ENCODE results near the gene CDH4. TPM values are rescaled to one million over a fixed set of nuclear protein-coding genes. Genes with fewer than 3 reads are reported as not detected.
"Not testable (repeated sequence)": the region's sequence is repeated elsewhere in the genome, so short reads cannot be mapped to it uniquely, and the experiment has no call there.

Gene CDH4
- total RNA-seq, 1 donor from 2014 or later: 0.06 TPM

DNA sequence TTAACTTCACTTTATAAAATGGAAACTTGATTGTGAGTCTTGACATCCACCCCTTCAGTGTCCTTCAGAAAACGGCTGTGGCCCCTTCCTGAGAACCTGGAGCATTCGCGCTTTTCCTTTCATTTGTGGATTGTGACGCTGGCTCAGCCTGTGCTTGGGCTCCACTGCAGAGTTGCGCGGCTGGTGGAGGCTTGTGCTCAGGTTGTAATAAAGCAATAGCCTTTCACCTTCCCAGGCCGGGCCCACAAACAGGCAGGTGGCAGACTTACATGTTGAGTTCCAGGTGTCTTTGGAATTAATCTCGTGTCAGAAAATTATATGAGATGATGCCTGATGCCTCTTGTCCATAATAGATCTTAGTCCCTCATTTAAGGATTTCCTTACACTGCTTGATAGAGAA lies 199.9 kb downstream of the CDH4 start:
- peaks cover 20% of the 10 kb centered on the region for H3K27me3 ChIP-seq (ENCODE audit: low read depth)
- TF ChIP-seq, protein P1, sequence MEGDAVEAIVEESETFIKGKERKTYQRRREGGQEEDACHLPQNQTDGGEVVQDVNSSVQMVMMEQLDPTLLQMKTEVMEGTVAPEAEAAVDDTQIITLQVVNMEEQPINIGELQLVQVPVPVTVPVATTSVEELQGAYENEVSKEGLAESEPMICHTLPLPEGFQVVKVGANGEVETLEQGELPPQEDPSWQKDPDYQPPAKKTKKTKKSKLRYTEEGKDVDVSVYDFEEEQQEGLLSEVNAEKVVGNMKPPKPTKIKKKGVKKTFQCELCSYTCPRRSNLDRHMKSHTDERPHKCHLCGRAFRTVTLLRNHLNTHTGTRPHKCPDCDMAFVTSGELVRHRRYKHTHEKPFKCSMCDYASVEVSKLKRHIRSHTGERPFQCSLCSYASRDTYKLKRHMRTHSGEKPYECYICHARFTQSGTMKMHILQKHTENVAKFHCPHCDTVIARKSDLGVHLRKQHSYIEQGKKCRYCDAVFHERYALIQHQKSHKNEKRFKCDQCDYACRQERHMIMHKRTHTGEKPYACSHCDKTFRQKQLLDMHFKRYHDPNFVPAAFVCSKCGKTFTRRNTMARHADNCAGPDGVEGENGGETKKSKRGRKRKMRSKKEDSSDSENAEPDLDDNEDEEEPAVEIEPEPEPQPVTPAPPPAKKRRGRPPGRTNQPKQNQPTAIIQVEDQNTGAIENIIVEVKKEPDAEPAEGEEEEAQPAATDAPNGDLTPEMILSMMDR (IDR thresholded peaks at IDR 0.05): no peak
- H3K4me1 ChIP-seq: no peaks in the 10 kb centered on the region
- DNase-seq (no peak), ATAC-seq (no peak)
- no peak overlapping the region for H3K4me3 ChIP-seq
- no peaks in the 10 kb centered on the region for H3K9me3 ChIP-seq
- intact Hi-C loops (cut with DNase I): no loop called here
- H3K36me3 ChIP-seq: no peaks in the 10 kb centered on the region
- H3K27ac ChIP-seq: no peak overlapping the region

- no peak for DNase-seq
- TF ChIP-seq, protein P1 (IDR thresholded peaks at IDR 0.05): no peak
- peaks cover 20% of the 10 kb centered on the region for H3K27me3 ChIP-seq (ENCODE audit: low read depth)
- intact Hi-C loops (cut with DNase I): no loop called here
- no peaks in the 10 kb centered on the region for H3K4me1 ChIP-seq
- no peaks in the 10 kb centered on the region for H3K36me3 ChIP-seq
- H3K9me3 ChIP-seq: no peaks in the 10 kb centered on the region
- ATAC-seq: no peak
- no peak overlapping the region for H3K27ac ChIP-seq
- no peak overlapping the region for H3K4me3 ChIP-seq
These were observed 201.2 kb downstream of the CDH4 start for GRCh38 chr20:61453219-61453618.

DNA sequence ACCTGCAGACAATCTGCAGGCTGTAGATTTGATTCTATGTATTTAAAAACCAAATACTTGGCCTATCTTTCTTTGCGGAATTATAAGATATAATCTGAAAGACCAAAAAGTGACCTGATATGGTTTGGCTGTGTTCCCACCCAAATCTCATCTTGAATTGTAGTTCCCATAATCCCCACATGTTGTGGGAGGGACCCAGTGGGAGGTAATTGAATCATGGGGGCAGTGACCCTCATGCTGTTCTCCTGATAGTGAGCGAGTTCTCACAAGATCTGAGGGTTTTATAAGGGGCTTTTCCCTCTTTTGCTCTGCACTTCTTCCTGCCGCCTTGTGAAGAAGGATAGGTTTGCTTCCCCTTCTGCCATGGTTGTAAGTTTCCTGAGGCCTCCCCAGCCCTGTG lies 201.6 kb downstream of the CDH4 start:
- H3K36me3 ChIP-seq; H3K4me3 ChIP-seq; ATAC-seq; H3K4me1 ChIP-seq; H3K9me3 ChIP-seq; H3K27ac ChIP-seq; intact Hi-C loops (cut with DNase I); DNase-seq: not testable (repeated sequence)
- peaks cover 20% of the 10 kb centered on the region for H3K27me3 ChIP-seq (ENCODE audit: low read depth)

- DNase-seq (no peak), ATAC-seq (no peak)
- TF ChIP-seq, protein P1 (IDR thresholded peaks at IDR 0.05): no peak
- Histone ChIP-seq H3K27me3 (ENCODE audit: low read depth) (peaks cover 17% of the 10 kb centered on the region), H3K36me3 (no peaks in the 10 kb centered on the region), H3K4me3 (no peak overlapping the region), H3K27ac (no peak overlapping the region), H3K9me3 (no peaks in the 10 kb centered on the region), H3K4me1 (no peaks in the 10 kb centered on the region)
- intact Hi-C loops (cut with DNase I): no loop called here
These were observed 202.0 kb downstream of the CDH4 start for GRCh38 chr20:61454053-61454452.

- ATAC-seq (no peak), DNase-seq (no peak)
- H3K27me3 ChIP-seq (ENCODE audit: low read depth): peaks cover 6% of the 10 kb centered on the region
- TF ChIP-seq, protein P1 (IDR thresholded peaks at IDR 0.05): no peak
- no peak overlapping the region for H3K4me3 ChIP-seq
- intact Hi-C loops (cut with DNase I): no loop called here
- H3K4me1 ChIP-seq: no peaks in the 10 kb centered on the region
- no peaks in the 10 kb centered on the region for H3K36me3 ChIP-seq
- no peaks in the 10 kb centered on the region for H3K9me3 ChIP-seq
- H3K27ac ChIP-seq: no peak overlapping the region
These were observed 203.6 kb downstream of the CDH4 start for GRCh38 chr20:61455508-61456215.

DNA sequence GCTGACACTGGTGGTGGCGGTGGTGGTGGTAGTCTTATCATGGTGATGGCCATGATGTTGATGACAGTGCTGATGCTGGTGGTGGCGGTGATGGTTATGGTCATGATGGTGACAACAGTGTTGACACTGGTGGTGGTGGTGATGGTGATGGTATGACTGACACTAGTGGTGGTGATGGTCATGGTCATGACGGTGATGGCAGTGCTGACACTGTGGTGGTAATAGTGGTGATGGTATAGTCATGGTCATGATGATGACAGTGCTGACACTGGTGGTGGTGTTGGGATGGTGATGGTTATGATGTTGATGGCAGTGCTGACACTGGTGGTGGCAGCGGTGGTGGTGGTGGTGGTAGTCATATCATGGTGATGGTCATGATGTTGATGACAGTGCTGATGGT lies 205.7 kb downstream of the CDH4 start:
- no peaks in the 10 kb centered on the region for H3K9me3 ChIP-seq
- H3K27ac ChIP-seq: no peak overlapping the region
- H3K27me3 ChIP-seq (ENCODE audit: low read depth): peaks cover 6% of the 10 kb centered on the region
- H3K4me3 ChIP-seq: no peak overlapping the region
- H3K36me3 ChIP-seq: no peaks in the 10 kb centered on the region
- H3K4me1 ChIP-seq: no peaks in the 10 kb centered on the region
- ATAC-seq (no peak), DNase-seq (no peak)
- intact Hi-C loops (cut with DNase I): no loop called here
- TF ChIP-seq, protein P1 (IDR thresholded peaks at IDR 0.05): no peak
